HG03025 (cell line): ENCODE results near the gene PSTPIP1.

Source experiments
- ATAC-seq: cut with Tn5 transposase; IDR thresholded peaks from one replicate; pipeline ENCODE4 v1.9.1; 2021; ENCODE audit warnings: mild to moderate bottlenecking, moderate library complexity; ENCODE audit not compliant: unreplicated experiment, low FRiP score

PSTPIP1 gene

DNA sequence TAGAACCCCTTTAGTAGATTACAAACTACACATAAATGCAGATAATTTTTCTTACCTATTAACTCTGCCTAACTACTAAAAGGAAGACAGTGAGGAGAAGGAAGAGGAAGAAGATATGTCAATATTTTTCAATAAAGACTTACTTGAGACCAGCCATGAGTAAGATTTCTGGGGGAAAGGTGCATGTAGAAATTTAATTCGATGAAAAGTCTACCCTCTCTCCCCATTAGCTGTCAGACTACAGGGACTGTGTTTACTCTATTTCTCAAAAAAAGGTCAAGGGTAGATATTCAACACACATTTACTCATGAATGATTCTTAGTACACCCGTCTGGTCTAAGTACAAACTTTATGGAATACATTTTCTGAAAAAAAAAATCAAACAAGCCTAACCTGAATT, 69.1 kb downstream of the PSTPIP1 start:
- no peak for ATAC-seq

DNA sequence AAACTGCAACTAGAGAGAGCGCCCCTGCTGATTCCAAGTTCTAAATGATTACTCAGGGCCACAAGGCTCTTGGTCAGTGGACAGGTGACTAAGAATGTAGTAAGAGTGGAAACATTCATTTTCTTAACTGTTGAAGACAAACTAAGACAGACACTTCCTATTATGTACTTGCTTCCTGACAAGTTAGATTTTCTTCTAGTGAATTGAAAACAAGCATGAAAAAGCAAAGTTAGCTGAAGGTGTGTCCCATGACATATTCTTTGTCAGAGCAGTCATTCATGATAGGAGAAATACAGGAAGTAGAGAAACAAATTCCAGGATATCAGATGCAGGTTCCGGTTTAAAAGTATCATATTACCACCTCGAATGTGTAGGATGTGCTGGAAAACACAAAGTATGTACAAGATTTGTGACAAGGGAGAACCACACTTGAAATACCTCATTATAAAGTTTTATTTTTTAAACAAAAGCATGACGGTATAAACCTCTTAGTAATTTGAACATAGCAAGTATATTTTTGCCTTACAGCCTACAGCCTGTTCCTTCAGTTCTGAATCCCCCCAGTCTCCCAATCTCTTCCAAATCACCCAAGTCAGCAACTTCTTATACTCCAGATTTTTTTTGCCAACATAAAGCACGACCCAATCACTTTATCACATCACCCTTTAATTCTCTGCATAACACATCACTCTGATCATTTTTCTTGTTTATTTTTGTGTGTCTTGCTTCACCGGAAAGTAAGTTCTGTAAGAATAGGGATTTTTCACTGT, 69.8 kb downstream of the PSTPIP1 start:
- no peak for ATAC-seq

DNA sequence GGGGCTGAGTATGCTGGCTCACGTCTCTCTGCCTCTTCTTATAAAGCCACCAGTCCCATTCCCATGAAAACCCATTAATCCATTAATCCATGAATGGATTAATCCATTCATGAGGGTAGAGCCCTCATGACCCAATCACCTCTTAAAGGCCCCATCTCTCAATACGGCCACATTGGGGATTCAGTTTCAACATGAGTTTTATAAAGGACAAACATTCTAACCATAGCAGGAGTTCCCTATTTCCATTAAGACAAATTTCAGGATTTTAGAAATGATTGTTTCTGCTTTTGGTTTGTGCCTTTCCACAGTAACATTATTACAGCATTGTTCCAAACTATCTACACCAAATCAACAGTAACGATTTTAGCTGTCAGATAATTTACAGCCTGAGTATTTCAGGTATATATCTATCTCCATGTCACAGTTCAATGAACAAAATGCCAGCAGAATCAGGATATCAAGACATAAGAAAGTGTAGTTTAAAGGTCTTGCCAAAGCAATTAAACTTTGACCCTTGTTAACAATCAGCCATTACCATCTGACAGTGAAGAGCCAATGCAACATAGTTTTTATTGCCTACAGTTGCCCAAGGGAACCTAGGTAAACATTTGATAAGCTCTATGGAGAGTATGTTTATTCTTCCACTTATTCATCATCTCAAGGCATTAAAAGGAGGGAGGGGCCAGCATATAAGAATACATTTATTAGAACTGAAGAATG, 72.2 kb downstream of the PSTPIP1 start:
- no peak for ATAC-seq

DNA sequence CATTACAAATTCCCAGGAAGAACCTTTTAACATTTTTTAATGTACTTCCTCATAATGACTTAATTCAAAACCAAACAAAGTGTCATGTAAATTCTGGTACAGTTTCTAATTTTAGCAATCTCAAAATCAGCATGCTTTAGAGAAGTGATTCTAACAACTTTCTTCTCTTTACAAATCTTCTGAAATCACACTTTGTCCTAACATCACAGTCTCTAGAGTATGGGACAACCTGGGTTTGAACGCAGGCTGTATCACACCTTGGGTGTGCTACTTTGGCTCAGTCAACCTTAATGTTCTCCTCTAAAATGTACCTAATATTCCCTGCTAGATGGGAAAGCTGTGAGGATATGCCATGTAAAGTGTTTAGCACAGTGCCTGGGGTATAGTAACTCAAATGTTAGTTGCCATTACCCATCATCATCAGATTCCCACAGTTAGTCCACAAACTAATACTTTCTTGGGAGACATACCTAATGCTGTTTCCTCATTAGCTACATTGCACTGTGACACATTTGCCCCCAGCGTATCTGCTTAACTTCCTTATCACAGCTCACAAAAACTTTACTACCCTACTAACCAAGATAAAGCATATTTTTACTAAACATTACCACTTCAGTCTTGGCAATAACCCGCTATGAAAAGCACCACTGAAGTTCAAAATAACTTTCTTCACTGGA, 72.9 kb downstream of the PSTPIP1 start:
- ATAC-seq = no peak

DNA sequence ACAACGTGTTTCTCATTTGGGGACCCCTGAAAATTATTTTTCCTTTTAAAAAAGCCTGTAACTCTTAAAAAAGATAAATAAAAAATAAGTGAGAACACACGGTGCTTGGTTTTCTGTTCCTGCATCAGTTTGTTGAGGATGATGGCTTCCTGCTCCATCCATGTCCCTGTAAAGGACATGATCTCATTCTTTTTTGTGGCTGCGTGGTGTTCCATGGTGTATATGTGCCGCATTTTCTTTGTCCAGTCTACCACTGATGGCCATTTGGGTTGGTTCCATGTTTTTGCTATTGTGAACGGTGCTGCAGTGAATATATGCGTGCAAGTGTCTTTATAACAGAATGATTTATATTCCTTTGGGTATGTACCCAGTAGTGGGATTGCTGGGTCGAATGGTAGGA, 73.7 kb downstream of the PSTPIP1 start:
- ATAC-seq = no peak

DNA sequence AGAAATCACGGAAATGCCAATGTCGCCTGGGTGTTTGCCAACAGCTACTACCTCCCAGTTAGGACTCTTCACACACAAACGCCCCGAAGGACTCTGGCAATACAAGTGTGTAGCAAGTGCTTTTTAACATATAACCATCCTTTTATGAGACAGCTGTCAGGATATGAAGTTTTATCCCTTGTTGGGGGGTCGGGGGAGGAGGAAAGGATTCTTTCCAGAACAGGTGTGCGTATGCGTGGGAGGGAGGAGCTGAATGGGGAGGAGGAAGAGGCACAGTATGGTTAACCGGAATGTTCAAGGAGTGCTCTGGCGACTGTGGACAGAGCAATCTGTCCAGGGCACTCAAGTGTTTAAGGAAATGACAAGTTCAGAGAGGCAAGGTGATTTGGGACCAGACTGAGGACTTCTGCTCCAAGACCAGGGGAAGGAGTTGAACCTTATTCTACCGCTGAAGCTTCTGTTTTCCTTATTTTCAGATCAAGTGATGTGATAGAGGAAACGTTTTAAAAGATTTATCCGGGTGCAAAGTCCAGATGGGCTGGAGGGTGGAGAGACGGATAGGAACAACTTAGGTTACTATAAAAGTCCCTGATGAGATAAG, 74.7 kb downstream of the PSTPIP1 start:
- no peak for ATAC-seq

DNA sequence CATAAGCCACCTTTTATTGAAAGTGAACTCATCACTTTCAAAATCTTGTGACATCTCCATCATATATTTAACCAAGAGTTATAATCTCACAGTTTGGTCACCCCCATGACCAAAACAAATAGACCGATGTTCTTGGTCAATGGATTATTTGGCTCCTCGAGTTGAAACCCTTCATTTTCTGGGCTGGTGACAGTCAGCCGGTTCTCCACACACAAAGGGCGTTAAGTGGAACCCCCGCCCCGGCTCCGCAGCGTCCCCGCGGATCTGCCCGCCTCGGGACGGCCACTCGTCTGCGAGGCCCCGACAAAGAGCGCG, 75.2 kb downstream of the PSTPIP1 start:
- ATAC-seq = no peak

DNA sequence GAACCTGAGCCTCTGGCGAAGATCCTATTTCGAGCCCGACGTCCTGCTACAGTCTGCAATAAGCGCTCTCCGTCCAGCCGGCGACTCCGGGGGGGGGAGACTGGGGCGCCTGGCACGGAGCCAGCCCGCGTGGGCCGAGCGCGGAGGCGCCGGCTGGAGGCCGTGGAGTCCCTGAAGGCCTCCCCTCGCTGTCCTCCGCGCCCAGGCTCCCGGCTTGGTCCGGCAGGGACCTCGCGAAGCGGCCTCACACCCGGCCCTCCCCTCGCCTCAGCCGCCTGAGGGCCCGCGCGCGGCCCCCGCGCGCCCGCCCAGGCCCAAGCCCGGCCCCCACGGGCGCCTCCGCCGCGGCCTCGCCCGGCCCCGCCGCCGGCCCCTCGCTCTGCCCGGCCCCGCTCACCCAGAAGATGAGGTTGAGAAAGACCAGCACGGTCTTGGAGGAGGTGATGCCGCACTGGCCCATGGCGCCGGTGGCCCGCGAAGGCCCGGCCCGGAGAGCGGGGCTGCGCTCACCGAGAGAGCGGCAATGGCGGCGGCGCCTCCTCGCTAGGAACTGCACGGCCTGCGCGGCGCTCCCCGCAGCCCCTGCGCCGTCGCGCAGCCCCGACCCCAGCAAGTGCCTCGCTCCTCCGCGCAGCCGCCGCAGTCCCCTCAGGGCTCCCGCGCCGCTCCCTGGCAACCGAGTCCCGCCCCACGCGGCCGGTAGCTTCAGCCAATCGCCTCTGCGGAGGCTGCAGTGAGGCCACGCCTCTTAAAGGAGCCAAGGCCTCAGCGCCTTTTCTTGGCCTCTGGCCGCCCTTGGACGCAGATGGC, 75.8 kb downstream of the PSTPIP1 start, which contains the start of gene TSPAN3:
TSPAN3 (minus strand) TSS at position 615 of the 810 bp plus-strand sequence; CDS start at position 460, 155 bp downstream.
- peak; percentile 90 for ATAC-seq

DNA sequence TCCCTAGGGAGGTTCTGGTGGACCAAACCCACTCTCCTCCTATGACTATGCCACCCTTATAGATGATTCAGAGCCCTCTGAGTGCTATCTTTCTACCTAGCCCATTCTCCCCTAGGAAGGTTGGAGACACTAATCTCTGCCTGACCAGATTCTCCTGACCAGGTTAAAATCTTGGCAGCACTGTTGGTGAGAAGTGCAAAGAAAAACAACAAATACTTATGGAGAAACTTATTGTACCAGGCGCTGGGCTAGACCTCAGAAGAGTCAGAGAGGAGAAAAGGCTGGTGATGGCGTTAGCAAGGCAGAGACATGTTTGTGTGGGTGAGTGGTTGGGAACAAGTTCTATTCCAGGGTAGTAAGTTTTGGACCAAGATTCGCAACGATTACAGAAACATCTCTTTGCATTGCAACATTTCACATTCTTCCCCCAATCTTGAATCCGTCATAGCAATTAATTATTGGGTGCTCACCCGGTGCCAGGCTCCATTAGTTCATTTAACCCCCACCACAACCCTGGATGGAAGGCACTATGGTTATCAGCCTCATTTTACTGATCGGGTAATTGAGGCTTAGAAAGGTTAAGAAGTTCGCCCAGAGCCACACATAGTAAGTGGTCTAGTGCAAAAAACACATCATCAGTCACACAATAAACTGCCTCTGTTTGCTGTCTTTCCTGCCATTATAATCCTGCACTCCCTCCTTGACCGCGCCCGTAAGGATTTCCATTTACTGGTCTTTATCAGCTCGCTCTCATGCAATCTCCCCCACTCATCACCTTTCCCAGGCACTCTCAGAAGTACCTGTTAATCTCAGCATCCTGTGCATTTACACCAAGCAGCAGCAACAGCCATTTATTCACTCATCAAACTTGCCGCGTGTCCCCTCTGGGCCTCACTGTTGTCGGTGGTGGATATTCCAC, 76.6 kb downstream of the PSTPIP1 start:
- no peak for ATAC-seq

DNA sequence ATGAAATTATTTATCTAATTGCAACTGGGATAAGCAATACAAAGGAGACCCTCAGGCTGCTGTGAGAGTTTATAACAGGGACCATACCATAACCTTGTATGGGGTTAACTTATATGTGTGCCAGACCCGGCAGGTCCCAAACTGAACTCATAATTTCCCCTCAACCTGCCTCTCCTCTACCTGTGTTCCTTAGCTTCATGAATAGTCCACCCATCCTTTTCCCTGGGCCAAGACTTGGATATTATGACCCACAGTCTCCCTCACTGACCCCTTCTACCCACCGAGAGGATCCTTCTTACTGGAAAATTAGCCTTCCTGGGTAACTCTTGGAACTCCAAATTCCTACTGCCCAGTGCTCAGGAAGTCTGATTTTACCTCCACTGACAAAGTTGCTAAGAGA, 79.4 kb downstream of the PSTPIP1 start:
- ATAC-seq = no peak

DNA sequence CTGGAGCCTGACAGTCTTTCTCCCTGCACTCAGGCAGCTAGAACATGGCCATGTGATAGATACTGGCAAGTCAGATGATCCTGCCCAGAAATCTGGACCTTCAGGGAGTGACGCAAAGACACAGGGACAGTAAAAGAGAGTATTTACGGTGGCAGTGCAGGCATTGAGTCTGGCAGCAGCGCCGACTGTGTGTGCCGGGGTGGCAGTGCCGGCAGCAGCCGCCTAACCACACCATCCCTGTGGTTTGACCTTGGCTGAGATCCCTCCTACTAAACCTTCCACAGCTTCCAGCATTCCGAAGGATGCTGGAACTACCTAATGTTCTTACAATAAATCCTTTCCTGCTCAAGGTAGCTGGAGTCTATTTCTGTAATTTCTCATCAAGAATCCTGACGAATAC, 80.6 kb downstream of the PSTPIP1 start:
- ATAC-seq = no peak

DNA sequence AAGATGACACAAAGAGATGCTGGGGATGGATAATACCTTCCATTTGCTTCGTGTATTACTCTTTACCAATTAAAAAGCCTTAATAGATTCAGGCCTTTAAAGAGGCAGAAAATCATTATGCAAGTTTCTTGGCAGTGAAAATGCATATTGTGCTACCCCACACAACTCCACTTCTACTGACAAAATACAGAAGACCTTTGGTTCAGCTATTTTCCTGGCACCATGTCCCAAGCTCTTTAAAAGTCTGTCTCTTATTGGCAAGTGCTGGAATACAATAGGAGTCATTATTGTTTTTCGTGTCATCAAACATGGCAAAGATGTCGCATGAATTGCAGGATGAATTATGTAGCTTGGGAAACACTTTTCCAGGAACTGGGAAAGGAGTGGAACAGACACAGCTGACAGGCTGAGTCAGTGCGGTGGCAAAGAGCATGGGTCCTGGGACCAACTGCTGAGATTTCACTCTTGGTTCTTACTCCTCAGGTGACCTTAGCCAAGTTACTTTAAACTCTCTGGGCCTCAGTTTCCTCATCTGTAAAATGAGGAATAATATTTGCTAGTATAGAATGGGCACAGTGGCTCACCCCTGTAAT, 81.5 kb downstream of the PSTPIP1 start:
- ATAC-seq = no peak

DNA sequence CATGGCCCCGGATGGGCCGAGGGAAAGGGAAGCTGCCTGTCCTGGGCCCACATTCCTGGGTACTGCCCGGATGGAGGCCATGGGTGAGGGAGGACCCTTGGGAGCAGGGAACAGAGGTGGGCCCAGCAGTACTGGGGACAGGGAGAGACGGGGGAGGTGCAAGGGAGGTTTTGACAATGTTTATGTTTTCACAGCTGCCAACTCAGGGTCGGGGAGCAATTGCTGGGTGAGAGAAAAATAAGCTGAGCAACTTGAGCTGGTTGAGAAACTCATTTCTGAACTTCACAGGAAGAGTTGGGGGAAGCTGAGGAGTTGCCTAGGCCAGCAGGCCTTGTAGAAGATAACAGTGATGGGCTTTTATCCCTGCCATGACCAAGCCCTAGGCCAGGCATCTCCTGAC, 87.0 kb downstream of the PSTPIP1 start:
- no peak for ATAC-seq

DNA sequence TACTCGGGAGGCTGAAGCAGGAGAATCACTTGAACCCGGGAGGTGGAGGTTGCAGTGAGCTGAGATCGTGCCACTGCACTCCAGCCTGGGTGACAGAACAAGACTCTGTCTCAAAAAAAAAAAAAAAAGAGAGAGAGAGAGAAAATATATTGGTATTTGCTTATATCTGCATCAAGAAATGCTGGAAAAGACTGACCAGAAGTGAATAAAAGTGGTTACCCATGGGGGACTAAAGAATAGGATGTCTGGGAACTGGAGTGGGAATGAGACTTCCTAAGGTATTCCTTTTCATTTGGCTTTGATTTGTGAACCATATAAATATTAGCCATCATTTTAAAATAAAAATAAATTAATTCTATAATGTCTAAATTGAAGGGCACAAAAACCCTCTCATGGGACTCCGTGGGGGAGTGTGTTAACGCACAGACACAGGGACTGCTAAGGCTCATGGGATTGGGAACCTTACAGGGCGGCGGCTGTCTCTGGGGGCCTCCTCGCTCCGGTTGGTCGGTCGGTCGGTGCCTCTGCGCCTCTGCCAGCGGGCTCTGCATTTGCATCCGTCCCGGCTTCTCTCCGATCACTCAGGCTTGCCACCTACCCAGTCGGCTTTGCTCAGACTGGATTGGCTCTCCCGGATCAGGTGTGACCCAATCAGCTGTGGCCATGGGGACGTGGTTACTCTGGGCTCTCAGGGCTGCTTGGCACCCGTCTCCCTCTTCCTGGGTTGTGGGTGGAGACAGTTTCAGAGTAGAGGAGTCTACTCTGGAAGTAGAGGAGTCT, 88.6 kb downstream of the PSTPIP1 start:
- peak; percentile 85 for ATAC-seq

DNA sequence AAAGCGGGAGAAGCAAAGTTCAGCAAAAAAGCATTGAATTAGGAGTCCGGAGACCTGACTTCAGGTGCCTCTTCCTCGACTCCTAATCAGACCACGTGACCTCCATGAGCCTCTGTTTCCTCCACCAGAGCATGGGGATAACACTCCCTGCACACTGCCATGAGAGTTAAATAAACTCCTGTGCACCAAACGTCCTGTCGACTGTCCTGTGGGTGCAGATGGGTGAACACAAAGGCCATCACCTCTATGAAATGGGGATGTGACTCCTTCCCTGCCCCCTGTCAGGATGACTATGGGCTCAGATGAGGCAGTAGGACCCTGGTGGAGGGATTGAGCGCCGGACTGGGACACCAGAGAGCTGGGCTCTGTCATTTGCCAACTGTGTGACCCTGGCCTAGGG, 89.5 kb downstream of the PSTPIP1 start:
- no peak for ATAC-seq

DNA sequence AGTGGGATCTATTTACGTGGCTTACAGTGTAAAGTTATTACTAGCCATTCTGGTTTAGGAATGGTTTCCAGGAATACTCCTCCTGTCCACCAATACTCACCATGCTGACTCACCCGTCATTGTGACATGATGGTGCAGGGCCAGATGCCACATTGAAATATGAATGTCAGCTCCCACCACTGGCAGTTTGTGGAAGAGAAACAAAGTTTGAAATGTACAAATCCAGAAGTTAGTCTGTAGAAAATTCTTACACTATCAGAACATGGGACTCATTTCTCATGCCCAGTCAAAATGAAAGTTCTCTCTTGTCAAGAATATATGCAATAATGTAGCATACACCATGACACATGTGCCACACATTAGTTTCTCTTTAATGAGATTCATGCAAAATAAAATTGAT, 90.4 kb downstream of the PSTPIP1 start:
- ATAC-seq = no peak
